ENCODE results near the gene DNASE2.

- TF ChIP-seq CTCF (IDR thresholded peaks at IDR 0.05; ENCODE audit: low read depth, low read length) (no peak), POLR2A (IDR thresholded peaks at IDR 0.05; ENCODE audit: extremely low read depth, insufficient read length) (no peak)
These were observed 46.1 kb downstream of the DNASE2 start for GRCh38 chr19:12834976-12835757.

All from NB4 (cell line).